HG02870 (cell line): ENCODE data around the gene ARHGEF38.

Experiments used
- ATAC-seq: cut with Tn5 transposase; IDR thresholded peaks from one replicate; pipeline ENCODE4 v1.9.1; 2021; ENCODE audit warnings: mild to moderate bottlenecking, moderate library complexity; ENCODE audit not compliant: unreplicated experiment

Gene ARHGEF38, protein sequence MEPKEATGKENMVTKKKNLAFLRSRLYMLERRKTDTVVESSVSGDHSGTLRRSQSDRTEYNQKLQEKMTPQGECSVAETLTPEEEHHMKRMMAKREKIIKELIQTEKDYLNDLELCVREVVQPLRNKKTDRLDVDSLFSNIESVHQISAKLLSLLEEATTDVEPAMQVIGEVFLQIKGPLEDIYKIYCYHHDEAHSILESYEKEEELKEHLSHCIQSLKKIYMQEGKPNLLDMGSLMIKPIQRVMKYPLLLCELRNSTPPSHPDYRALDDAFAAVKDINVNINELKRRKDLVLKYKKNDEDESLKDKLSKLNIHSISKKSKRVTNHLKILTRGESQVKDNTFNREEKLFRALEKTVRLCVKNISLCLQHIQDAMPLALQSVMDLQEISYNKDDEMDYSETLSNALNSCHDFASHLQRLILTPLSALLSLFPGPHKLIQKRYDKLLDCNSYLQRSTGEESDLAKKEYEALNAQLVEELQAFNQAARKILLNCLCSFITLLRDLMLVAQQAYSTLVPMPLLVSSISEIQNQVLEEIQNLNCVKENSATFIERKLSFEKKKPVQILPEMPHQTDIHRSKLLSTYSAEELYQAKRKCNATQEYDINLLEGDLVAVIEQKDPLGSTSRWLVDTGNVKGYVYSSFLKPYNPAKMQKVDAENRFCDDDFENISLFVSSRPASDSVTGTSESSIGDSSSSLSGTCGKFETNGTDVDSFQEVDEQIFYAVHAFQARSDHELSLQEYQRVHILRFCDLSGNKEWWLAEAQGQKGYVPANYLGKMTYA

DNA sequence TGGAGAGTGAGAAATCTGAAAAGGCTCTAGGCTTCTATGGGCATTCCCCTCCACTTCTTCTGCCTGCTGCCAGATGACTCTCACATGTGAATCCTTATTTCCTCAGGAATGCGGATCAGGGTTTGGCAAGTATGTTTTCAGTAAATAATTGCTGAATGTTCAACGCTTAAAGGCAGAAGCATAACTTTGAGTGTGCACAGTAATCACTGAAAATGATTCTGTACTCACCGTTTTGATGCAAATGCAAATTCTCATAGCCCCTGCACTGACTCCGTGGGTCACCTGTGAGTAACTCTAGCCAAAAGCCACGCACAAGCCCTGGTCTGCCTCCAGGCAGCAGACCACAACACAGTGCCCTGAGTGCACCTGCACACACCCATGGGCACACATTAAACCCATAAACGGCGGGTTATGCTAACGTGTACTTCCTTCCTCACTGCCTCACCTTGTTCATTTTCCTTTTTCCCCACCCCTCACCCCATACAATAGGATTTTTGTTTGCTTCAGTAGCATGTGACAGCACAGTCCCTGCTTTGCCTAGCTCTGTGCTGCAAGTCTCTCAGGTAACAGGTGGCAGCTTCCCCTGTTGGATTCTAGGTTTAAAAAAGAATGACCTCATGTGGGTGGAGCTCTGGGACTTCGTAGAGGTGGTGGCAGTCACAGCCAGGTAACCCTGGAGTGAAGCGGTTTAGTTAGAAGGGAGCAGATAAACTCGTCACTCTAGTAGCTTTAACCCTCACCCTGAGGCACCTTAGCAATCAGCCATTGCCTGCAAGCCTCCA is at the start of gene ARHGEF38:
Gene ARHGEF38 (plus strand): TSS at position 656 of the 782 bp plus-strand sequence. CDS start 146 bp downstream, outside the sequence.
- ATAC-seq: peak; percentile 48

DNA sequence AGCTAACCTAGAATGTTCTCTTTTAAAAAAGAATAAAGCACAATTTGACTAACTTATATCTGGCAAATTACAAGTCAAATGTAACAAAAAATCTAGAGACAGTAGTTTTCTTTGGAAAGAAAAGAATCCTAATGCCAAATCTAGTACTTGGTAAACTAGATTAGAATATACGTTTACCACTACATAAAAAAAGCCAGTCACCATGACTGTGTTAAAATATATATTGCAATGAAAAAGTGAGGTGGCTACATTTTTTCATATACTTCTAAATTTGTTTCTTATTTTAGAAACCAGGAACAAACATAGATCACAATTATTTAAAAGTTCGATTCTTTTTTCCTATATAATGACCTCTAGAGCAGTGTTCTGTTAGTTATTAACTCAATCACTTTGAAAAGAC is 48.9 kb upstream of the ARHGEF38 start:
- no peak for ATAC-seq

DNA sequence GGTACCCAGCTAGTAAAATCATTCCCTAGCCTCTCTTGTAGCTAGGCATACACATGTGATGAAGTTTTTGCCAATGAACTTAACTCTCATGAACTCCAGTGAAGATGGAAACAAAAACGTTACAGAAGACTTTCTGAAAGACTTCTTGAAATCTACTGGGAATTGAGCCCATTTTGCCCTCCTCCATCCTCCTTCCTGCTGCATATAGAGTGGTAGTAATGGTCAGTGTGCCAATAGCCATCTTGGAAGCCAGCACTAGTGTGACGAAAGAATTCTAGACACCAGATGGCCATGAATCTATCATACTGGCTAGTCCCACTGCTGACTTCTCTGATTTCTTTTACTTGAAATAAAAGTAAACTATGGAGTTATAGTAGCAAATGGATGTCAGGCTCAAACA is 47.7 kb upstream of the ARHGEF38 start:
- ATAC-seq: no peak

DNA sequence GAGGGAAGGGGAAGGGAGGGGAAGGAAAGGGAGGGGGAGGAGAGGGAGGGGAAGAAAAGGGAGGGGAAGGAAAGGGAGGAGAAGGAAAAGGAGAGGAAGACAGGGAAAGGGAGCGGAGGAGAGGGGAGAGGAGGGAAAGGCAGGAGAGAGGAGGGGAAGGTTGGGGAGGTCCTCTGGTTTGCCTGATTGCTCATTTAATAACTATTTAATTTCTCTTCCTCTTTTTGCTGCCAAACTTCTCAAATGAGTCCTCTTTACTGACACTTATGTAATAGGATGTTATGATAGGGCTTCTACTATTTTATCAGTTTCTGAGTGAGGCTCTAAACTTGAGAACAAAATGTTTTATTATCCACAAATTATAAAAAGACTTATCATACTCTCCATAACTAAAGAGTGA is 43.1 kb upstream of the ARHGEF38 start:
- peak; percentile 91 for ATAC-seq

DNA sequence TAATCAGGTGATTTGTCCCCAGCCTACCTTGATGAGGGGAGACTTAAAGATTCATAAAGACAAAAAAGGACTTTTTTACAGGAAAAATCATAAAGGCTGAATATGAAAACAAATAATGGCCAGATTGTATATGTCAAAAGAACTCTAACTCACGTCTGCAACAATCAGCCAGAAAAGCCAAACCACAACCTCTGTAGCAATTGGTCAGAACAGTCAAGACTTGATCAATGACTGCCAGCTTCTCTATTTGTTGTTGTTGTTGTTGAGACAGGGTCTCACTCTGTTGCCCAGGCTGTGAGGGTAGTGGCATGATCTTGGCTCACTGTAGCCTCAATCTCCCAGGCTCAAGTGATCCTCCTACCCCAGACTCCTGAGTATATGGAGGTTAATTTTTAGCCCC is 42.7 kb upstream of the ARHGEF38 start:
- ATAC-seq: no peak

DNA sequence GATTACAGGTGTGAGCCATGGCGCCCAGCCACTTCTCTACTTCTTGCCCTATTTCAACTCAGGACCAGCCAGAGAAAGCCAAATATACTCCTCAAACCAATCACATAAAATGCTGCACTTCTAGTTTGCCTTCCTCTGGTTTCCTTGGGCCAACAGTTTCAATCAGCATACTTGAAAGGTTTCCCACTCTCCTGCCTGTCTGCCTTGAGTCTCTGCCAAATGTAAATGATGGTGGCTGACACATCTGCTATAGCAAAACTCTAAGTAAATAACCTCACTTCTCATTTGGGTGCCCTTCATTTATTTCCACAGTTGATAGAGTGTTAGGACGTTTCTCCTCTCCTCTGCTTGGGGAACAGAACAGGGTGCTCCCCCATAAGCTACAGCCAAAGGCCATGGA is 42.2 kb upstream of the ARHGEF38 start:
- ATAC-seq: no peak

DNA sequence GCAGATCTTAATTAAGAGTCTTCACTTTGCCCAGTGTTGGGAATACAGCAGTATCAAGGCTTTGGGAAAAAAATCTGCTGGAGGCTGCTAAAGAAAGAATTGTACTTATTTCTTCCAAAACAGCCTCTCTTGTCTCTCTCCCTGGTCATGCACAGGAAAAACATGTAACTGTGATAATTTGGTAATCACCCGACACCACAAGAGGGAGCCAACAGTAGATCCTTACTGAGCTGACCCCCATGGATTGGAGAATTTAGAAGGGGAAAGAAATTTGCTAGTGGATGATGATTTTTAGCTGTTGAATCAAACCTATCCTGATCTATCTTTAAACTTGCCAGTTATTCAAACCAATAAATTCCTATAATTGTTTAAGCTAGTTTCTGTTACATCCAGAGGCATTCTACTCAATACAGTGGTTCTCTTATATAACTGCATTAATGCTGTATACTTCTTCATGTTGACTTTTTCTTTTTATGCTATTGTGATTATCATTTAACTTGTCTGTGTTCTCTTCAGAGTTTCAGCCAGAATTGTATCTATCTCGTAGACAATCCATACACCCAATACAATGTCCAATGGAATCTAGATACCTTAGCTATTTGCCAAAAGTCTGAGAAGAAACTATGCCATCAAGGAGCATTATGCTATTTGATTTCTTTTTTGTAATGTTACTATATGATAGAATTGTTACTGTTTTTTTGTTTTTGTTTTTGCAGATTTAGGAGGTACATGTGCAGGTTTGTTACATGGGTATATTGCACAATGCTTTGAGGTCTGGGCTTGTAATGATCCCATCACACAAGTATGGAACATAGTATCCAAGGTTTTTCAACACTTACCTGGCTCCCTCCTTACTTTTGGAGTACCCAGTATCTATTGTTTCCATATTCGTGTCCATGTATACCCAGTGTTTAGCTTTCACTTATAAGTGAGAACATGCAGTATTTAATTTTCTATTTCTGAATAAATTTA is 31.3 kb upstream of the ARHGEF38 start:
- peak; percentile 80 for ATAC-seq

DNA sequence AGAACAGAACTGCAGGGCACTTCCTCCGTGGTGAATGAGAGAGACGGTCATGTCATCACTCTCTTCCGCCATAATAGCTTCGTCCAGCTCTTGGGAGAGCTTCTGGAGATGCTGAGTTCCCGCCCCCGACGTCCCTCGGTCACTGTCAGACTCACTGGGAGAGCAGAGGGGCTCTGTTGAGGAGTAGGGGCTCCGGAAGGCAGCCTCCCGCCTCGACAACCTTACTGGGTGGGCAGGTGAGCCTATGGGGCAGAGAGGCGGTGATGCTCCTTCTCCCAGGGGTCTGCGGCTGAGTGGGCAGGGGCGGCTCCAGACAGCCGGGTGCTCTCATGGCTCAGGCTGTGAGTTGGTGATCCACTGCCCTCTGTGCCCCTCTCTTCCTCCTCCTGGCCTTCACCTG is 25.8 kb upstream of the ARHGEF38 start:
- no peak for ATAC-seq

DNA sequence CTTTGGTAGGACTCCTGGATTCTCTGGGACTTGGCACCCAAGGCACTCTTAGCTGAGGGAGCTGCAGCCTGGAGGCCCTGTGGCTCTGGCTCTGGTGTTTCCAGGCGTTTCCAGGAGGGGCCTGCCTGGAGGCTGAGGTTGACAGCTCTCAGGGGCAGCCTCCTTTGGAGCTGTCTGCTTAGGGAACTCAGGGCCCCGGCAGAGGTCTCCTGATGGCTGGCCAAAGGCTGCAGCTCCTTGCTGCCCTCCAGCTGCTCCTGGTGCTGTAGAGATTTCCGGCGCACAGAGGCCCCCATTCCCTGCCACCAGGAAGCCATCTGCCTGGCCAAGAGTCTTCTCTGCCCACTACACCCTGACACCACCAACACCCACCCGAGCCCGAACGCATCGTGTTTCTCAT is 25.3 kb upstream of the ARHGEF38 start:
- ATAC-seq: no peak

DNA sequence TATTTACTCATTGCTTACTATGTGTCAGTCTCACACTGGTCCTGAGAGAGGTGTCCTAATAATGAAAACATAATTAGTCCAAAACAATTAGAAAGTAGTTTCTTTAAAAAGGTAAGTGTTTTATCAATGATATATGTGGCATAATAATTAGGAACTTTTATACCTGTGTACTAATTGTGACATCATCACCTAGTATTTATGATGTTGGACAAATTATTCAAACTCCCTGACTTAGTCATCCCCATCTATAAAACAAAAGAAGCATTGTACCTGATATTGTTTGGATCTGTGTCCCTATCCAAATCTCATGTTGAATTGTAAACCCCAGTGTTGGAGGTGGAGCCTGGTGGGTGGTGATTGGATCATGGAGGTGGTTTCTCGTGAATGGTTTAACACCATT is 15.8 kb upstream of the ARHGEF38 start:
- ATAC-seq: no peak

DNA sequence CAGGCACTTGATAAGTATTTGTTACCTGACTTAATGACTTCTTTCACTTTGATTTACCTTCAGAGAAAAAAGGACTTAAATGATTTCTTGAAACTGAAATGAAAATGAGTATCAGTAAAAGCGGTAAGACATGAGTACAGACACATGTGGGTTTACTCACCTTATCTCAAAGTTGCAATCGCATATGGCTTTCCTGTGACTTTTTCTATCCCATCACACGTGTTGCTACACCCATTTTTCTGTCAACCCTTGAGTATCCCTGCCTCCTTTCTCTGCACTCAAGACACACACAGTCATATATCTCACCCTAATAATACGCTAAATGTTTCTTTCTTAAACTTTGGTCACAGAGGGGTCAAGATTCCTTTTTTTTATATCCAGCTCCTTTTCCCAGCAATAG is 11.0 kb upstream of the ARHGEF38 start:
- no peak for ATAC-seq

DNA sequence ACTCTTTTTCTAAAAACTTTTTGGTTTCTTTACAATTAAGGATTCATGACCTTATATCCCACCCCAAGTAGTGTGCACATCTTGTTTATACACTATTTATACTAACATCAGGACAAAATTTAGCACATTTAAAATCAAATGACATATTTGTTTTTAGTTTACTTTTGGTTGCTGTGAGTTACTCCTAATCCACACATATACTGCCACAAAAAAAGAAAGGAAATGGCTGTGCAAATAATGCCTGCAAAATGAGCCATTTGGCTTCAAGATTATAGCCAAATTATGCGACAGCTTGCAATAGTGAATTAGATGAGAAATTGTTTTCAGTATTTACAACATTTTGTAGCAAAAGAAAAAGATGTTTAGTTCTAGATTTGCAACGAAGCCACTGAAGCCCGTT is 10.4 kb upstream of the ARHGEF38 start:
- ATAC-seq: no peak

DNA sequence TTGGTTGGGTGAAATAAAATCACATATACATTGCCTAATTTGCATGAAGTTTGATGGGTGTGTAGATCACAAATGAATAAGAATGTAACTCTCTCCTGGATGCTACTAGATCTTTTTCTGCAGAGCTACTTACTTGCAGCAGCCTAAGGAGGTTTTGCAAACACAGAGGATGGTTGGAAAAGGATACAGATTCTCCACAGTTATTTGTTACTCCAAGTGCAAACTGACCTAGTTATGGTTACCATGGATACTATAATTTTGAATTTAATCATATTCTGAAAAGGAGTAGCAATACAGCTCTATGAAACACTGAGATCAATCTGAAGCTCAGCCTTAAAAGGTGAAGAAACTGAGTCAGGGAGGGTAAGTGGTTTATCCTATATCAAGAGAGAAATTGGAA is 9.1 kb upstream of the ARHGEF38 start:
- no peak for ATAC-seq

DNA sequence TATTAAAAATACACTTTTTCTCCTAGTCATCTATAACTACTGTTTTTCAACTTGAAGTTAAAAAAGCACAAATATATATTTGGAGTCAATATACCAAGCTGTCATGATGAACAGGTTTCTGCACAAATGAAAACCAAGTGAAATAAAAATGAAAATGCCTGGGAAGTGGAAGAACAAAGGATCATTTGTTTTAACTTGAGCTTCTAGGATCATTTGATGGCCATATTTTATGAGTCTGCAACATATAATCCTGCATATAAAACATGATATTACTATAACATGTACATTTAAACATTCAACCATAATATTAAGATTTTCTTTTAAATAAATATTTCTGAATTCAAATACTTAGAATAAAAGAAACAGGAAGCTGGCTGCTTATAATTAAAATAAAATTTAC is 8.5 kb upstream of the ARHGEF38 start:
- no peak for ATAC-seq

DNA sequence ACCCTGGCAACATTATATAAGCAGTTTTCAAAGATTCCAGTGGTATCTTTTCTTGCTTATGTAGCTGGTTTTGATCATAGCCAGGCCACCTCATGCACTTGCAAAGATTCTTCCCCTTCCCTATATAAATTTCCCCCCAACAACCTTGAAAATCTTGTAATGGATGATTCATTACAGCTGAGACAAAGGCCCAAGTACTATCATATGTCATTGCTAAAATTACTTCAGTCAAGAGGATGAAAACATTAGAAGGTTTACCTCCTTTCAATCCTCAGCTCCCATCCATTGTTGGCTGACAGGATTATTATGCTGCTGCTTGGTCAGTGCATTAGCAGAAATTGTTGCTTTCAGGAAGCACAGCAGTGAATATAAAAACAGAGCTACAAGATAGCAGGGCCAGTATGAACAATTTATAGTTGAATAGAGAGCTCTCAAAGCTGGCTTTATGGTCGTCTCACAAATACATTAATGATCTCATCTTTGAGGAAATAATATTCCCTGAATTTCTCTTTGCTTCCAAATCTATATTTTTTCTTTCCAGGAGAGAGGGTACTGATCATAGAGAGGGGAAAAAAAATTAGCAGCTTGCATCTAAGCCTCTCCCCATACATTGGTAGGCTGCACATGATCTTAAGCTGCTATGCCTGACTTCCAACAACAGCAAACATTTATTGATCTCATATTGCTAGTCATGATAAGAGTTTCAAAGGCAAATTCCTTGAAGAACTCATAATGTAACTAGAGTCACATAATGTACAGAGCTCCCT is 7.7 kb upstream of the ARHGEF38 start:
- no peak for ATAC-seq

DNA sequence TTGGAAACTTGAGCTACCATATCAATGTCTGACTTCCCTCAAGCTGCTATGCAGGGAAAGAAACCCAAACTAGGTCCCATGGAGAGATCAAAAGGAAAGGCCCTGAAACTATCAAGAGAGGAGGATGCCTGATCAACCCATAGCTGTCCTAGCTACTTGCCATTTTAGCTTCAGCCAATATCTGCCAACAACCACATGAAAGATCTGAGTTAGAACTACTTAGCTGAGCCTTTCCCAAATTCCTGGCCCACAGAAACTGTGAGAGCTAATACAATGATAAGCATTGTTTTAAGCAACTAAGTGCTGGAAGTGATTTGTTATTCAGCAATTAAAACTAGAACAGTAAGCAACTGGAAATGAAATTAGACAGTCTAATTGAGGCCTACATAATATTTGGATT is 6.3 kb upstream of the ARHGEF38 start:
- no peak for ATAC-seq

DNA sequence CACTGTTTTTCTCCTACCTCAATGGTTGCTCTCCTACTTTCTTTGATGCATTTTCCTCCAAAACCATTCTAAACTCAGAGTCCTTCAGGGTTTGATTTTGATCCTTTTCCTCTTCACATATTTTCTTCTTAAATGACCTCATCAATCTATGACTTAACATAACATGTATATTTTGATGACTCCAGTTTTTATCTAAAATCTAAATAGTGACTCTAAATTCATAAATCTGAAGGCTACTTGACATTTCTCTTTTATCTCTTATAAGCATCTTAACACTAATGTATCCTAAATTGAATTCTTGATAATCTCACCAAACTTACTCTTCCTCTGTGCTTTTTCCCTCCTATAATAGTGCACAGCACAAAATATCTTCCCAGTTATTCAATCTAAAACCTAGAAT is 4.7 kb upstream of the ARHGEF38 start:
- no peak for ATAC-seq

DNA sequence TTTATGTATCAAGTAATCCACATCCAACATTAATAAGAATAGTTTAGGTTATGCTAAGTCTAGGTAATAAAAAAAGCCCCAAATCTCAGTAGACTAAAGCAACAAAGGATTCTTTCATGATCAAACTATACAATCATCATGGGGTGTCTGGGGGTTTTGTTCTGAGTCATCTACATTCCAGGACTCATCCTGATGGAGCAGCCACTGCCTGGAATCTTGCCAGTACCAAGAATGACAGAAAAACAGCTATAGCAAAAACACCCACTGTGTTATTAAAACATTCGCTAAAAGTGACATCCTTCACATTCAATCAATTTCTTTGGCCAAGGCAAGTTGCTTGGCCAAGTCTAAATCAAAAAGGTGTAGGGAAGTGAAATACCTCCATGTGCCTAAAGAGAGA is 3.9 kb upstream of the ARHGEF38 start:
- no peak for ATAC-seq

DNA sequence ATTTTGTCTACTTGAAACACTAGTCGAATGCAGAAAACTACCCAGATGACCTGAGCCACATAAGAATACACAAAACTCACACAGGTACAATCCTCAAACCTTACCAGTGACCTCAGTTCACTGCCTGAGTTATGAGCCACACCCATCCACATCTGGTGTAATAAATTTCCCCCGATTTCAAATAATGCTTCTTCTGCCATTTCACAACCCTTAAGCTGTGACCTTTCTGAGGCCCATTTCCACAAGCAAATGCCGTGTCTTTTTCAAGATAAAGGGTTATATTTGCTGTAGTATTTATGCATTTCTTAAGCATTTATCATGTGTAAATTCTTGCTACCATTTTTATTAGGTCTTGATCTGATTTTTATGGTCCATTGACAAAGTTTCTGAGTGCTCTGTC is 1.8 kb upstream of the ARHGEF38 start:
- no peak for ATAC-seq

DNA sequence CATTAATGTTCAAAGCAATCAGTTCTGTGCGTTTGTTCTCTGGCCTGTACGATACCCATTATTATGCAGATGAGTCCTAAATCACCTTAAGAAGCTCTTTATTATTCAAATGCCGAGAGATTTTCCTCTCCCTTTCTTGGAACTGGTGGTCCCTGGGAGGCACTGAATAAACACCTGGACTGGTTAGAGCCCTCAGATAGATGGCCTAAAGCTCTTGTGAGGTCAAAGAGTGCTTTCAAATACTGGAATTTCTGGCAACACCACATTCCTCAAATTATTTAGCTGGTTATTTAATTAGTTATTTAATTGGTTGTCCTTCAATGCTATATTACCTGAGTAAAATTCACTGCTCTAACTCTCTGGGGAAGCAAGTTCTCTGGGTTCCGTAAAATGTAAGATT is 3.0 kb downstream of the ARHGEF38 start:
- no peak for ATAC-seq
